ENCODE measurements around the gene CRHR2.
"Not testable (repeated sequence)": the region's sequence is repeated elsewhere in the genome, so short reads cannot be mapped to it uniquely, and the experiment has no call there.

The CRHR2 gene

DNA sequence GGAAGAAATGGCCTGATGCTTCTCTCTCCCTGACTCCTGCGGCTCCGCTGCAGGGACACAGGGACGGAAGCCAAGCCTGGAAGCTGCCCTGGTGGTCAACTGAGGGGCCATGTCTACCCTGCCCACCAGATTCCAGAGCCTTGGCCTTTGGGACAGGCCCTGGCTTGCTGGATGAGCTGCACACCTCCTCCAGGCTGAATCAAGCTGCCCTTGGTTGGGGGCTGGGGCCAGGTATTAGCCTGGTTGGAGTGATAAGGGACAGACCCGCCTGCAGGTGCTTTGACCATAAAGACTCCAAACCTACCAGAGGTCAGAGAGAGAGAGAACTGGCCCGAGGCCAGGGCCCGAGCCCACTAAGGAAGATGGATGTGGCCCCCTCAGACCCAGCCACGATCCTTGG, 30.1 kb downstream of the CRHR2 start:
- no peak for FAIRE-seq

DNA sequence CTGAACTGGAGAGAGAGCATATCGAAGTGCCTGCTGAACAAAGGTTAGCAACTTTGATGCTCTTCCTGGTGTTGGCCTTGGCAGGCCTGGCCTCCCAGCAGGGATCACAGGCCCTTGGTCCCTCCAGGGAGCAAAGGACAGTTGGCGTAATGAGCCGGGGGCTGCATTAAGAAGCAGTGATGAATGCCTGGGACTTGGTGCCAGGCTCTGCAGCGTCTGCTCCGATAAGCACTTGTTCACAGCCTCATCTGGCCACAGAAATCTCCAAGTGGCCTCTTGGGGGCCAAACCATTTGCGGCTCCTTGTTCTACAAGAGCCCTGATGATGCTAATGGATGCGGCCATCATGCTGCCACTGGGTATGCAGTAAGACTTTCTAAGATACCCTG, 31.8 kb downstream of the CRHR2 start:
- no peak for FAIRE-seq

GRCh38 chr7:30649717-30650420, 32.4 kb downstream of the CRHR2 start:
- FAIRE-seq, result no peak

DNA sequence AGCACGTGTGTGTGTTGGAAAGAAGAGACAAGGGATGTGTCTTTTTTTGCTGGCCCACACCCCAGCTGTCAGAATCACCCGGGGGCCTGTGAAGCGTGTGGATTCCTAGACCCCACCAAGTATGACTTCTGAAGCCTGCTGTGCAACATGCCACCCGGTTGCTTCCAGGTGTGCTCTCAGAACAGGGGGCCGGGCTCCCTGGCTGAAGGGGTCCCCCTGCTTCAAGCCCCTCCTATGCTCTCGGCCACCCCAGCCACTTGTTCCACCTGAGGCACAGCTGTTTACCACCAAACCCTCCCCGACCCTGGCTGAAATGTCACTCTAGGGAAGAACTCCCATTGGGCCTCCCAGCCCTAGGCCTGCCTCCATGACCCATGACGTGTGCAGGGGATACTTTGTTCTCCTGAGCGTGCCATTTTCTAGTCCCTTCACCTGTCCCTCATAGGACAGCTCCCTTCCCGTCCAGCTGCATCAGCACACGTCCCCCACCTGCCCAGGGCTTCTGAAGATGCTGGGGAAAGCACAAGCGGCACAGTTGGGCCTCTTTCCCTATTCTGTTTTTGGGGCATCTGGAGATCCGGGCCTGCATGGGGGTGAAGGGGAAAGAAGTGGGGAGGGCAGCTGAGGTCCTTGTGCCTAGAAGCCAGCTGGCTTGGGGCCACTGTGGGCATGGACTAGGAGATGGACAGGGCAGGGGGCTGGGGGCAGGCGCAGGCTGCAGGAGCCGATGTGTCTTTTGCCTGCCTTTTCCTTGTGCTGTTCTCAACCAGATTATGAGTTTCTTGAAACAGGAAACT, 33.3 kb downstream of the CRHR2 start:
- no peak for FAIRE-seq

- no peak for FAIRE-seq
Observed at GRCh38 chr7:30647589-30648364, 34.5 kb downstream of the CRHR2 start.

GRCh38 chr7:30646154-30646553, 36.1 kb downstream of the CRHR2 start:
- no peak for FAIRE-seq

GRCh38 chr7:30645661-30646060, 36.6 kb downstream of the CRHR2 start:
- no peak for FAIRE-seq

DNA sequence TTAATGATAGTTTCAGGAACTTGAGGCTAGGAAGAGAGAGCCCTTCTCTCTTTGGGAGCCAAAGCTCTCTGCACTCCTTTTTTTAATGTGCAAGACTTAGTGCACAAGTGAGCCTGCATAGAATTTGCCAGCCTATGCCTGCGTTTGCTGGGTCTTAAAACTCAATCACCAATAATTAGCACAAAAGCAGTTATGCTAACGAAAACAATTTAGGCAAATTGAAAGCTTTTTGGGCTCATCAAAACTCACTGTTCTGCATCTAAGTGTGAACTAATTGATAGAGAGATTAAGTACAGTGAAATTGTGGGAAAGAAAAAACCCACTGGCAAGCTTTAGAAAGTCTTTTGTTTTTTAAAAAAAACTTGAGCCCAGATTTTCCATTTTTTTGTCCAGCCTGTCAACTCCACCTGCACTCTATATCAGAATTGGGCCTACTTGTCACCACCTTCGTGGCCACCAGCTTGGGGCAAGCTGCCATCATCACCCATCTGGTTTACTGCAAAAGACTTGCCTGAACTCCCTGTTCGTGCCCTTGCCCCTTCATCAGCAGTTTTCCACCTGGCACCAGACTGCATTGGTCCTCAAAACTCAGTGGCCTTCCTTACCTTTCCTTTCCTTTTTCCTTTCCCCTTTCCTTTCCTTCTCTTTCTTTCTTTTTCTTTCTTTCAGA, 37.8 kb downstream of the CRHR2 start:
- no peak for FAIRE-seq

DNA sequence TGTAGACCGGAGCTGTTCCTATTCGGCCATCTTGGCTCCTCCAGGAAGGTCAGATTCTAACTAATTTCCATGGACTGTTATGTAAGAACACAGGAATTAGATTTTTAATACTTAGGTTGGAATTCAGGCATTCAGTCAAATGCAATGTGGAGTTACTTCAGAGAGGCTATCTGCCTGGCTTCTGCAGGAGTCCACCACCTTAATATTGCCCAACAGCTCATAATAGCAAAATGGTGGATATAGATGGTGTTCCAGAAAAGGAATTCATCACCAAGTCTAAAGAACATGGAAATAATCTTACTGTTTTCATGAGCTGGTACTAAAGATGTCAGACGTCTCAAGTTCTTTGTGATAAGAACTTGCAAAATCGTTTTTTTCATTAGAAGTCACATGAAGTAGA, 39.5 kb downstream of the CRHR2 start:
- FAIRE-seq, result no peak

GRCh38 chr7:30642322-30642721, 39.9 kb downstream of the CRHR2 start:
- FAIRE-seq, result not testable (repeated sequence)

DNA sequence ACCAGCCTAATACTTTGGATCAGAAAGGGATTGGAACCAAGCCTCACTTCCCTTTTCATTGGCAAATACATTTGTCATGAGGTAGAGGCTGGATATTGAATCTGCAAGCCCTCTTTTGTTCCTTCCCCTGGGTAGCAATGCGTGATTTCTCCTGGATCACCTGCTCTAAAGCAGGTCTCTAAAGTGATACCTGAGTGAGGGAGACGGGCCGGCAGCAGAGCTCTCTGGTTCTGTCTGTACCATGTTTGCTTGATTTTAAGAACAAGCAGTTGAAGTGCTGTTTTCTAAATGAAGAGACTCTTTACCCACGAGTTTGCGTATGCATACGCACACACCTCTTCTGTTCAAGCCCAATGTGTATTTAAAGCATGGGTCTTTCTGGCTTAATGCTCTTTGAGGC, 46.5 kb downstream of the CRHR2 start:
- FAIRE-seq, result no peak

GRCh38 chr7:30634634-30635201, 47.5 kb downstream of the CRHR2 start:
- no peak for FAIRE-seq

GRCh38 chr7:30634193-30634626, 48.0 kb downstream of the CRHR2 start:
- FAIRE-seq, result no peak

- no peak for FAIRE-seq
Observed at GRCh38 chr7:30633223-30633622, 49.0 kb downstream of the CRHR2 start.

- FAIRE-seq, result no peak
Observed at GRCh38 chr7:30630986-30631385, 51.3 kb downstream of the CRHR2 start.

DNA sequence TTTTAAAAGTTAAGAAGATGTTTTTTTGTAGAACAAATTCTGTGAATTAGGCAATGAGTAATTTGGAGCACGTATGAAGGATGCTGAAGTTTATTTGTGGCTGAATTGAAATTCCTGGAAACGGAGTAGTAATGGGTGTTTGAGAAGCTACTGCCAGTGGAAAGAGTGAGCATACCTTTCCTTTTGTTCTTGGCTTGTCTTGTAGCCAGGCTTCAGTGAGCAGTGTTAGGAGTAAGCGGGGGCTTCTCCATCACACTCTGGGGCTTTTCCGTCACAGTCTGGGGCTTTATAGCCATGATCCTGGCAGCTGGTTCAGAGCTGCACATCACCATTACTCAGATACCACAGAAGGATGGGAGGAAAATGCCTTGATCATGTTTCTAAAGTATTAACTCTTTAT, 55.2 kb downstream of the CRHR2 start:
- FAIRE-seq, result no peak

DNA sequence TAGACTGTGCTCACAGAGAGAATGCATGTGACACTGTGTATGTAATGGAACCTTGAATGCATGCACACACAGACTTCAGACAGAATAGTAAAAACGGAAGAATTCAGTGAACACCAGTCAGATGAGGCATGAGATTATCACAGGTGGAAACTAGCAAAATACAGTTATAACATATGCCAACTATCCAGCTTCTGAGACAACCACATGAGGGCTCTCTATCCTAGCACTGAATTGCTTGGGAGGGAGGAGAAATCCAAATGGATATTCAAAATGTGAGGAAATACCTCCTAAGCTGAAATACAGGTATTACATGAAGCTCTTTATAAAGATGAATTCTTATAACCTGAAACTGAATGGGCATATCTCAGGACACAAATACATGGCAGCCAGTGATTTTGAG, 57.0 kb downstream of the CRHR2 start:
- no peak for FAIRE-seq

GRCh38 chr7:30618961-30619360, 63.3 kb downstream of the CRHR2 start:
- FAIRE-seq, result no peak

GRCh38 chr7:30618080-30618676, 64.1 kb downstream of the CRHR2 start:
- FAIRE-seq, result no peak

GRCh38 chr7:30617359-30617758, 64.9 kb downstream of the CRHR2 start:
- FAIRE-seq, result no peak

- FAIRE-seq, result no peak
Observed at GRCh38 chr7:30616318-30616717, 65.9 kb downstream of the CRHR2 start.
